ENCODE data around the gene CPEB4. TPM values are rescaled to one million over a fixed set of nuclear protein-coding genes. Genes with fewer than 3 reads are reported as not detected.
A peak's percentile ranks its signal among the peaks of the same experiment; 100 is the strongest.

Gene CPEB4
- polyA plus RNA-seq (ENCODE audit: insufficient read length in 4 of 4) = 10 to 100 TPM; 29.8 to 49.1 (median 39.0) TPM

DNA sequence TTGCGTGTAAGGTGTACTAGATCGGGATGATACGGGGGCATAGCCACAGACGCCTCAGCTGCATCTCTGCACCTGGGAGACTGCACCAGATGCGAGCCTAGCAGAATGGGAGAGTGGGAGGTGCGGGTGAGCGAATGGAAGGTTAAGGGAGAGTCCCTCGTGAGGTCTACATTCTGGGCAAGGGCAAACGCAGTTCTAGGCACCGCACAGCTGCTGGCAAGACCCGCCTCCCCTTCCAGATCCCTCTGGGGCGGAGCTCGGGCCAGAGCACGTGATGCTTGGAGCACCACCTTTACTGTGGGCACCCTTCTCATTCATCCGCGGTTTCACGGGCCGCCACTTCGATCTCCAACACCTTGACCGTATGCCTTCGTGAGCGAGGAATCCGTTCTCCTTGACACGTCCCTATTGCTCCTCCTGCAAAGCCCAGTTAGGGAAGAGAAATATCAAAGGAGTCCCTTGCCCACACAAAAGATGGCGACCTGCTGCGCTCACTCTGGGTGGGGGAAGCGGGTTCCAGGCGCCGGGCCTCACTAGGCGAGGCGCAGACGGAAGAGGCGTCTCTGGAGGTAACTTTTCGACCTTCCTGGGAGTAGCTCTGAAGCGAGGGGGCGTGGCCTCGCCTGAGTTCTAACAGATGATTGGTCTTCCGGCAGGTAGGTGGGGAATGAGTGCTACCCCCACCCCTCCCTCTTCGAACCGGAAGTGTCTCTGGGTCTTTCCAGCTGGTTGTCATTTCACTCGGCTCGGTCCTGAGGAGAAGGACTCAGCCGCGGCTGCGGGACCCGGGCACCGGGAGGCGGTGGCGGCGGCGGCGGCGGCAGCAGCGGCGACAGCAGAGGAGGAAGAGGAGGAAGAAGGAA lies at the start of gene CPEB4:
CPEB4 (plus strand) TSS at position 740 of the 863 bp plus-strand sequence. CDS start 1,385 bp downstream, outside the sequence.
- peak; percentile 97 to 98 (median 98) for DNase-seq (ENCODE audit: low read depth in 4 of 4, low spot score in 2 of 4)

DNA sequence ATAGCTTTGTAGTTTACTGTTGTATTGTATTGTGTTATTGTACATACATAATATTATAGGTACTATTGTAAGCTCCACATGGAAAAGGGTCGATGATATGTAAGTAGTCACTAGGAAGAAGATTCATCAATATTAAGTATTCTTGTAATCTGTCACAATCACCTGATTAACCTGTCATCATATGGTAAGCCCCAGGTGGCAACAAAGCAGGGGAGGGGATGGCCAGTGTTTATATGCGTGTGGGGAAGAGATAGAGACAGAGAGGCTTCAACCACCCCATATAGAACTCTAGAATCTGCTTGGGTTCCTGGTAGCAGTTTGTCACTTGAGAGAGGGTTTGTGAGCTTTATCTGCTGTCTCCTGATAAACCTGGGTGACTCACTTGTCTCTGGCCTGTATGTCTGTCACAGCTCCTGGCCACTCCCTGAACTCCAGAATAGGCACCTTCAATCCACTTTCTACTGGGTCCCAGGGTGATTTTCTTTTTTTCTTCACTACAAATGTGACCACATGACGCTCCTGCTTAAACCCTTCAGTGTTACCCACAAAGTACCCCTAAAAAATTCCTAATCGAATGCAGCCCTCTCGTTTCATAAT lies 48.9 kb upstream of the CPEB4 start:
- DNase-seq (ENCODE audit: low read depth in 4 of 4, low spot score in 2 of 4) = no peak

DNA sequence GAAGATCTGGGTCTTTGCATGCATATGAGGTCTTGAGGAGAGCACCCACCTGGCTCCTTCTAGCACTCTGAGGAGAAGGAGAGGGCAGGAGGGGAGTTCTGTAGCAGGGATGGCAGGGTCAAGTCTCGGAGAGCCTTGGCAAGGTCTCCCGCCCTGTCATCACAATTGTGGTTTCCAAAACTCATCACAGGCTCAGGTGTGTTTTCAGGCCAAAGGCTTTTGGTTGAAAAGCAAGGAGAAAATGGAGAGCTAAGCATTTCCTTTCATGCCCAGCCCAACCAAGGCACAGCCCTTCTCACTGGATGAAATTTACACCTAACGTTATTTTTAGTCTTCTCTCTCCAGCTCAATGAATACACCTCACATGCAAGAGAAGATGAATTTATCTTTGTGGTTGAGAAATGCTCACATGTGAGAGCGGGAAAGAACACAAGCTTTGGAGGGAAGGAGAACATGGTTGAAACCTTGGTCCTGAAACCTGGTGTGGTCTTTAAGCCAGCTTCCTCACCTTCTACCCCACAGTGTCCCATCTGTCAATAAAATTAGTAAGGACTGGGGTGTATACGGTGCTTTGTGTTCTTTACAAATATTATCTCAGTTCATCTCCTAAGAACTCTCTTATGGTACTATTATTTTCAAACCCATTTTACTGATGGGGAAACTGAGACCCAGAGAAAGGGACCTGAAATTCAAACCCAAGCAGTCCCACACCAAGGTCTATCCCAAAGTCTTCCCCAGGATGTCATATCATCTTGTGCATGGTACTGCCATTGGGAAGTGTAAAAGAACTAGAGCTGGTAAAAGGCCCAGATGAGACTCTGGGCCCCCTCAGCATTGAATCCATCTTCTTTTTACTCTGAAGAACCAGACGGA lies 47.8 kb upstream of the CPEB4 start:
- DNase-seq (ENCODE audit: low read depth in 4 of 4, low spot score in 2 of 4) = no peak

DNA sequence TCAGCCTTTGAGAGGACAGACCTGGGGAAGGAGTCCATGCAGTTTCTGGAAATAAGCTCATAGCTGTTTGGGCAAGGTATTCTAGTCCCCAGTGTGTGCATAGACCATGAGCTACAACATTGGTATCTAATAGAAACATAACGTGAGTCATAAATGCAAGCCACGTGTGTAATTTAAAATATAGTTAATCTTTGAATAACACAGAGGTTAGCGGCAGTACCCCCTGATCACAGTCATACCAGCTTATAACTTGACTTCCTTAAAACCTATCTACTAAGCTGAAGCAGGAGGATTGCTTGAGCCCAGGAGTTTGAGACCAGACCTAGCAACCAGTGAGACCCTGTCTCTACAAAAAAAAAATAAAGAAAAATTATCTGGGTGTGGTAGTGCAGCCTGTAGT lies 46.4 kb upstream of the CPEB4 start:
- DNase-seq (ENCODE audit: low read depth in 4 of 4, low spot score in 2 of 4) = no peak

DNA sequence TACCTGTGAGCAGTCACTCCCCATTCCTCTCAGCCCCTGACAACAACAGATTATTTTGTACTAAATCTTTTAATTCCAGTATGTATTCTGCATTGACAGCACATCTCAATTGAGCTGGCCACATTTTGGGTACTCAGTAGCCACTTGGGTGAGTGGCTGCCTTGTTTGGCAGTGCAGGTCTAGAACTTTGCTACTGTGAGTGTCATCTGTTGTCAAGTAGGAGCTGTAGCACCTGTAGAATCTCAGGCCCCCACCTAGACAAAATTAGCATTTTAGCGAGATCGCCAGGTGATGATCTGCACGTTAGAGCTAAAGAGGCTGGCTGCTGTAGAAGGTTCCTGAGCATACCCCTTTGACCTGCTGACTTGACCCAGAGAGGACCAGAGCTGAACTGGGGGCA lies 44.4 kb upstream of the CPEB4 start:
- DNase-seq (ENCODE audit: low read depth in 4 of 4, low spot score in 2 of 4) = no peak

DNA sequence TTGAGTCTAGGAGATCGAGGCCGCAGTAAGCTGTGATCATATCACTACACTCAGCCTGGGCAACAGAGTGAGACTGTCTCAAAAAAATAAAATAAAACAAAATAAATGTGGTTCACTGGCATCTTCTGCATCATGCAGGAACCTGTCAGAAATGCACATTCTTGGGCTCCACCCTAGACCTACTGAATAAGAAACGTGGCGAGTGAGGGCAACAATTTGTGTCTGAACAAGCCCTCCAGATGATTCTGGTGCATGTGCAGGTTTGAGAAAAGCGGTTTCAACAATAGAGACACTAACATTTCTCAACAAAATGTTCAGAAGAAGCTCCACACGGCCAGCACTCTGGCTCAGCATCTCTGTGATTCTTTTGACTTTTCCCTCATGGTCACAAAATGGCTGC lies 42.8 kb upstream of the CPEB4 start:
- no peak for DNase-seq (ENCODE audit: low read depth in 4 of 4, low spot score in 2 of 4)

DNA sequence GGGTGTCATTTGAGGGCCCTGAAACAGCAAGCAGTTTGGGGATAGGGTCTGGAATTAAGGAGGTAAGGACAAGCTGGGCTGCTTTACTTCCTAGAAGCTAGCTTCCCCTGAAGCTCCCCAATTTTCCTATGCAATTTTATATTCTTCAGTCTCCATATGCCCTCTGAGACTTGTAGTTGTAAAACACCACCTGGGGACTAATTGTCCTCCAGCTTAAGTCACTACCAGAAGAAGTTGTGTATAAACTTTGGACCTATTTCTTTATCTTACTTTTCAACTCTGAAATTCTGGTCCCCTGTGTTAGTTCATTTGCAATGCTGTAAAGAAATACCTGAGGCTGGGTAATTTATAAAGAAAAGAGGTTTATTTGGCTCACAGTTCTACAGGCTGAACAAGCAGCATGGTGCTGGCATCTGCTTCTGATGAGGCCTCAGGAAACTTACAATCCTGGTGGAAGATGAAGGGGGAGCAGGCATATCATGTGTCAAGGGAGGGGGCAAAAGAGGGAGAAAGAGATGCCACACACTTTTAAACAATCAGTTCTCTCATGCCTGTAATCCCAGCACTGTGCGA lies 41.1 kb upstream of the CPEB4 start:
- DNase-seq (ENCODE audit: low read depth in 4 of 4, low spot score in 2 of 4) = no peak

DNA sequence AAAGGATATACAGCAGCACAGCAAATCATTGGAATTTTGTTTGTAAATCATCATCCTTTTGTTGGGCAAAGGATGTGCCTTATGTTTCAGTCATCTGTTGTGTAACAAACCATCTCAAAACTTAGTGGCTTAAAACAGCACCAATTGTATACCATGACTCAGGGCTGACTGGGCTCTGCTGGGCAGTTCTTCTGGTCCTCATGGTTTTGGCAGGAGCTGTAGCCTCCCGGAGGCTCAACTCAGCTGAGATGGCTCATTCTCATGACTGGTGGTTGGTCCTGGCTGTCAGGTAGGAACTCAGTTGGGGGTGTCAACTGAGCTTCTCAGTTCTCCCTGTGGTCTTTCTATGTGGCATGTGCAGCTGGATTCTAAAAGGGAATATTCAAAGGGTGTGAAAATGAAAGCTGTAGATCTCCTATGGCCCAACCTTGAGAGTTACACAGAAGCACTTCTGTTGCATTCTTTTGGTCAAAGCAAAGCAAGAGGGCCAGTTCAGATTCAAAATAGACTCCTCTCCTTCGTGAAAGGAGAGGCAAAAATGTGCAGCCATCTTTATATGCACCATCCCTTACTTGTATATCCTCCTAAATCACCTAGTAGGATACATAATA lies 39.1 kb upstream of the CPEB4 start:
- DNase-seq (ENCODE audit: low read depth in 4 of 4, low spot score in 2 of 4) = no peak

DNA sequence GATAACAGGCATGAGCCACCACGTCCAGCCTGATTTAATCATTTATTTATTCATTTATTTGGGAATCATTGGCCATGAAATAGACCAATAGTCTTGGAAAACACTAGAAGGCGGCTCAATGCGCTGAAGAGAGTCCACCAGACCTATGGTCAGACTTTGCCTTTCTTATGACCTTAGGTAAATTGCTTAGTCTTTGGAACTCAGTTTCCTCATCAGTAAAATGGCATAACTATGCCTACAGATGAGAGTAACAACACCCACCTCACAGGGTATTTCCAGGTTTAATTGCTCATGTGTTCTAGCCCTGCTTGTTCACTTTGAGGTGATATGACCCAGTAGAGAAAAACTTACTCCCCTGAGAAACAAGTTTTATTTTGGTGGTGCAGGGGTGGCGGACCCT lies 38.2 kb upstream of the CPEB4 start:
- no peak for DNase-seq (ENCODE audit: low read depth in 4 of 4, low spot score in 2 of 4)

DNA sequence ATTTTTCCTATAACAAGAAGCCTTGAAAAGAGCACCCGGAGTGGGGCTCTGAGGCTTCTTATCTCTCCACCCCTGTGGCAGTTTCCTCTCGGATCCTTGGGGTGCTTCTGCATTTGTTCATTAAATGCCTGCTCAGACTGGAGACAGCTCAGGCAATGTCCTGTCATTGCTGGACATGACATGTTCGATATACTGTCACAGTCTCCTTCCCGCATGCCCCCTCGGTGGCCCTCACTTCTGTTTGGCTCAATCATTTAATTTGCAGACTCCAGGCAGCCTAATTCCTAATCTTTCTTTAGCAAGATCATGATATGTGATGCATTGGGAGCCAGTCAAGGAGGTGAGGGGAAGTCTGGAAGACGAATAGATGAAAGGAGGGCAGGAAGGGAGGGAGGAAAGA lies 37.5 kb upstream of the CPEB4 start:
- DNase-seq (ENCODE audit: low read depth in 4 of 4, low spot score in 2 of 4) = no peak

DNA sequence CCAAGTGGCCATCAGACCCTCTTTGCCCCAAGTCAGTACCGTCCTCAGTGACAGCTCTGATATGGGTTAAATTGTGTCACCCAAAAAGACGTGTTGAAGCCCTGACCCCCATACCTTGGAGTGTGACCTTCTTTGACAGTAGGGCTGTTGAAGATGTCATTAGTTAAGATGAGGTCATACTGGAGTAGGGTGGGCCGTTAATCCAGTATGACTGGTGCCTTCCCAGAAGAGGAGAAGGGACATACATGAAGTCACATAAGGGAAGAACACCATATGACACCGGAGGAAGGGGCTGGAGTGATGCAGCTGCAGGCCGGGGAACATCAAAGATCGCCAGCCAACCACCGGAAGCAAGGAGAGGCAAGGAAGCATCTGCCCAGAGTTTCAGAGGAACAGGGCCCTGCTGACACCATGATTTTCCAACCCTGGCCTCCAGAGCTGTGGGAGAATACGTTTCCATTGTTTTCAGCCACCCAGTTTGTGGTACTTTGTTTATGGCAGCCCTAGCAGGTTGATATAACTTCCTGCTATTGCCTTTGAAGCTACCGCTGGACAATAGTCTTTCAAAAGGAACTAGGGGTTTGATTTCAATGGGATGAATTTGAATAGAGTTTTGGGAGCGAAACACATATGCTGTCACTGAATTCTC lies 36.4 kb upstream of the CPEB4 start:
- no peak for DNase-seq (ENCODE audit: low read depth in 4 of 4, low spot score in 2 of 4)

DNA sequence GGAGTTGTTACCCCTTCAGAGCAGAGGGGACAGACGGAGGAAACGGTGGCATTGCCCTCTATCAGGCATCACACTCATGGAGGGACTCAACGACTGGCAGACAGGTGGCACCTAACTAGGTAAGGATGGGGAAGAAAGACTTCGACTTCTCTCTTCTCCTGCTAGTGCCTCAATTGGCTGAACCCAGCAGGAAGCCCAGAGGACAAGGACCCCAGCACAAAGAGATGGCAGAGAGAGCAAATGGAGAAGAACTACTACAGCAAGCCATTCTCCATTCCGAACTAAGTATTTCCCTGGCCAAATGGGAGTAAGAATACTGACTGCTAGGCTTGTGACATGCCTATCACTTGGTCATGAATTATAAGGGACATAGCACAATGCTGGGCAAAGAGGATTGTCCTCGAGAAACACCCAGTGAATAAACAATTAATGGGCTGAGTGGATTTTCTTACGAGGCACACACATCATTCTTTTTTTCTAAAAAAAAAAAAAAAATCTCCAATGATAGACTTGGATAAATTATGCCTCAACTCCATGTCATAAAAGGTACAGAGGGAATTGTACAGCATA lies 35.3 kb upstream of the CPEB4 start:
- DNase-seq (ENCODE audit: low read depth in 4 of 4, low spot score in 2 of 4) = no peak

DNA sequence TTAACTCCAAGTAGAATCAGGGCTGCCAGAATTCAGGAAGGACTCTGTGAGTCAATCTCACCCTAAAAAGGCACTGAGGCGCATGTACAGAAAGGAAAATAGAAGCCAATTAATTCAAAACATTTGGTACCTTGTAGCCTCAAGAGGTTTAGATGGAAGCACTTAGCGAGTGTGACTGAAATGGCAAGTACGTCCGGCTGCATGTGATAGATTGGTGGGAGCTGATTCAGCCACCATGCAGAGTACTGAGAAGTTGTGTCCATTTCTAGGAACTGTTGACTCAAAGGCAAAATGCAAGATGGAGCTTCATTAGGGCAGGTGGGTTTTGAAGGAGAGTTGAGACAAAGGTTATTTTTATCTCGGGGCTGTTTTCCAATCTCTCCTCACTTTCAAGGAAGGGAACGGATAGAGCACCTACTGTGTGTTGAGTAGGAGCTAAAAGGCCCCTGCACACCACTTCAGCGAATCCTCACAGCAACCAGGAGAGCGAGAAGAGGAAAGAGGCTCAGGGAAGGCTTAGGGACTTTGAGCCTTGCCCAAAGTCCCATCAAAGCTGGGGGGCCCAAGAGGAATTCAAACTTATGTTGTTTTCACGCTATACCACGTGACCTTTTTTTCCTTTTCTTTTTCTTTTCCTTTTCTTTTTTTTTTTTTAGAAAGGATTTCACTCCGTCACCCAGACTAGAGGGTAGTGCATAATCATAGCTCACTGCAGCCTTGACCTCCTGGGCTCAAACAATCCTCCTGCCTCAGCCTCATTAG lies 34.6 kb upstream of the CPEB4 start:
- DNase-seq (ENCODE audit: low read depth in 4 of 4, low spot score in 2 of 4) = no peak

DNA sequence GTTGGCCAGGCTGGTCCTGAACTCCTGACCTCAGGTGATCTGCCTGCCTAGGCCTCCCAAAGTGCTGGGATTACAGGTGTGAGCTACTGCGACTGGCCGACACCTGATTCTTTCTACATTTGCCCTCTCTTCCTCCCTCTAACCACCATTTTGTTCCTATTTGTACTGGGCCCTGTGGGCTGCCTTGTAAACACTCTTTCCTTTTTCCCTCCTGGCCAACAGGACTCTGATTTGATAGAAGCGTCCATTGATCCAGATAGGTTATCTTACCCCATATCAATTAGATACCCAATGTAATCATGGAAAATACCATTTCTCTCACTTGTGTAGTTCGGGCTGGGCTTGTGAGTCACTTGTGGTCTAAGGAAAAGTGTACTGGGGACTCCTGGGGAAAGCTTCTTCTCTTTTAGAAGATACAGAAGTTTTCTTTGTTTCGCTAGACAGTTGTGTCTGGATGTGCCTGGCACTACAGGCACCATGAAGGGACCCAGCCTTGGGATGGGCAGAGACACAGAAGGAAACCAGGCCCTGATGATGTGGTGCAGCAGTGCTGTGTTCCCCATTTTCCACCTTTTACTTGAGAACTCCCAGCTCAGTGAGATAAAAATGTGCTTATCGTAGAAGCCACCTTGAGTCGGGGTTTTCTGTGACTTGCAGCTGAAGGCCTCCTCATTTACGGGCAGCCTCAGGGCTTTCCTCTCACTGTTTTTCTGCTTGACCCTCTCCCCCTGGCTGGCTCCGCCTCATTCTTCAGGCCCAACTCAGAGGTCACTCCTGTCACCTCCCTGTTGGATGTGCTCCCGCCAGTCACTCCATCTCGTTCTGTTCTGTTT lies 32.8 kb upstream of the CPEB4 start:
- no peak for DNase-seq (ENCODE audit: low read depth in 4 of 4, low spot score in 2 of 4)

DNA sequence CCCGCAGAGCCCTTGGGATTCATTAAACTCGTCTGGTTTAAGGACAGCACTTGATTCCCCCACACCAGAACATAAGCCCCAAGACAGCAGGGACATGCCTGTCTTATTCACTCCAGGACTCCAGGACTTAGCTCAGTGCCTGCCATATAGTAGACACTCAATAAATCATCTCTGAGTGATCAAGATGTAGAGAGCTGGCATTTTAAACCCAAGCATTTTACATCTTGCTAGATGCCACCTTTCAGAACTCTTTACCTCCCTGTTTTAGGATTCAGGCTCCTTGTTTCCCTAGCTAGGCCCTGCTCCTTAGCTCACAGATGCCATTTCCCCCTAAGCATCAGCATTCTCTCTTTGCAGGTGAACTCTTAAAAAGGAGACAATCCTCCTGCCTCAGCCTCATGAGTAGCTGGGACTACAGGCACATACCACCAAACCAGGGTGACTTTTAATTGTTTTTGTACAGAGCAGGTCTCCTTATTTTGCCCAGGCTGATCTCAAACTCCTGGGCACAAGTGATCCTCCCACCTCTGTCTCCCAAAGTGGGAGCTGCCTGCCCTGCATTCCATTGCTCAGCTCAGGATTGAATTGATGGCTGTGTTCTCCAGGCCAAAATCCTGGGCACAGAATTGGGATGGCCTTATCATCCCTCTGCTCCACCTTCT lies 32.0 kb upstream of the CPEB4 start:
- no peak for DNase-seq (ENCODE audit: low read depth in 4 of 4, low spot score in 2 of 4)

DNA sequence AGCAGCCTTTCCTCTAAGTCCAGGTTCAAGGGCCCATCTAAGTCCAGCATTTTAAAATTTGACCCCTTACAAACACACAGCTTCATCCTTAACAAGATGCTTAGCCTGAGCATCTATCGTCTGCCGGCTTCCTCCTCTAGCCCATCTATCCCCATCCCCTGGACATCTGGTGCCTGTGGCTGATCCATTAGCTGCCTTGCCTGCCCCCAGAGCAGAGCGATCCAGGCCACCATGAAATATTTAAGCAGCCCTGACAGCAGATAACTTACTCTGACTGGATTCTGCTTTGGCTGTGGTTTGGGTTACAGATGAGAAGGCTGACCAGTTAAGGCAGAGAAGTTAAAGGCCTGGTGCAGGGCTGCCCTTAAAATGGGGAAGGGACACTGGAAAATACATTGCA lies 30.9 kb upstream of the CPEB4 start:
- no peak for DNase-seq (ENCODE audit: low read depth in 4 of 4, low spot score in 2 of 4)

DNA sequence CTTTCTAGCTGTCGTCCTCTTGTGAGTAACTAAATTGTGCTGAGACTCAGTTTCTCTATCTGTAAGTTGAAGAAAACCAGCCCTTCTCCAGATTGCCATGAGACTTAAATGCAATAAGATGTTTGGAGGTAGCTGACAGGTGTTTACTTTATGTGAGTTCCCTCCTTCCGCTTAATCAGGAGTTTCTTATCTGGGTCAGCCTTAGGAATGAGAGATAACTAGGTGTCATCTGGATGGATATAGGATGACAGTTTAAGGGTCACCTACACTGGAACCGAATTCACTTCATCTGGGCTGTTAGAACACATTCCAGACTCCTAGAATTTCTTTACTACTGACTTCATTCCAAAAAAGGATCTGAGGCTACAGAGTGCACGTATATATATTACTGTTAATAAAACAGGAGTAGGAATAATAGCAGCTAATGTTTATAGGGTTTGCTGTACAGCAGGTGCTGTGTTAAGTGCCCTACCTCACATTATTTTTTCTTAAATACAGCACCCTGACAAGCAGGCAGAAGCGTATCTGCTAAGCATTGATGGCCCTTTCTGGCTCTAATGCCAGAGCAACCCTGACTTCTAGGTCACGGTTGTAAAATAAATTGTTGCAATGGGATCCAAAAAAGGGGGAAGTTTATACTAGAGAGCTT lies 30.0 kb upstream of the CPEB4 start:
- no peak for DNase-seq (ENCODE audit: low read depth in 4 of 4, low spot score in 2 of 4)
